Coronary artery (tissue), 2 donors: ENCODE measurements around the gene TENT4A.

Experiments
- DNase-seq: peaks from one replicate; pipeline ENCODE4 v3.0.0-alpha.2; 2017; ENCODE audit warnings: low spot score
- H3K27ac ChIP-seq, 2 donors: fragments of 200-600 bp; sonication (generic); one replicate each; pipeline ENCODE4 v1.5.1; 2016 to 2019
- H3K4me3 ChIP-seq: fragments of 200-600 bp; sonication (generic); 2 replicates; pipeline ENCODE4 v1.5.1; 2016; ENCODE audit warnings: mild to moderate bottlenecking, moderate library complexity
- TF ChIP-seq, protein P1 (sequence below): fragments of 200-600 bp; sonication (generic); IDR thresholded peaks from one replicate; pipeline ENCODE4 v1.5.1; 2019; ENCODE audit warnings: antibody characterized with exemption

Gene TENT4A

DNA sequence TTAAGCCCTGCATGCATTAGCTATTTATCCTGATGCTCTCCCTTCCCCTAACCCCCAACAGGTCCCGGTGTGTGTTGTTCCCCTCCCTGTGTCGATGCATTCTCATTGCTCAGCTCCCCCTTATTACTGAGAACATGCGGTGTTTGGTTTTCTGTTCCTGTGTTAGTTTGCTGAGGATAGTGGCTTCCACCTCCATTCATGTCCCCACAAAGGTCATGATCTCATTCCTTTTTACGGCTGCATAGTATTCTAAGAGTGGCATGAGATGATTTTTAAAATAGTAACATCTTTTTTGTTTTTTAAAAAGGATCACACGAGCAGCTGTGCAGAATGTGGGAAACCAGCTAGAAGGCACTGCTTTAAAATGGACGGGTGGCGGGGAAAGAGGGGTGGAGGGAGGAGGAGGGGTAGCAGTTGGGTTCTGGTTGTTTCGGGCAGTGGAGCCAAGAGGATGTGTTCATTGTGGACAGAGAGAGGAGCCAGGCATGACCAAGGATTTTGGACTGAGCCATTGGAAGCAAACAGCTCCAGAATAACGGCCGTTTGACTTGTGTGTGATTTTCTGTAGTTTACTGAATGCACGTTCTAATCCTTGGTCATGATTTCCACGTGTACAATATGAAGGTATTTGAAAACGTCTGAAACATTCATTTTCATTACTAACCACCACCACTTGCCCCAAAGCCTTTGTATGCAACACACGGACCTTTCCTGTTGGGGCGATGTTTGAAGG, 1.7 kb upstream of the TENT4A start:
- DNase-seq, result no peak
- H3K27ac ChIP-seq, result peak overlapping the region; percentile 96 to 98
- TF ChIP-seq, protein P1, sequence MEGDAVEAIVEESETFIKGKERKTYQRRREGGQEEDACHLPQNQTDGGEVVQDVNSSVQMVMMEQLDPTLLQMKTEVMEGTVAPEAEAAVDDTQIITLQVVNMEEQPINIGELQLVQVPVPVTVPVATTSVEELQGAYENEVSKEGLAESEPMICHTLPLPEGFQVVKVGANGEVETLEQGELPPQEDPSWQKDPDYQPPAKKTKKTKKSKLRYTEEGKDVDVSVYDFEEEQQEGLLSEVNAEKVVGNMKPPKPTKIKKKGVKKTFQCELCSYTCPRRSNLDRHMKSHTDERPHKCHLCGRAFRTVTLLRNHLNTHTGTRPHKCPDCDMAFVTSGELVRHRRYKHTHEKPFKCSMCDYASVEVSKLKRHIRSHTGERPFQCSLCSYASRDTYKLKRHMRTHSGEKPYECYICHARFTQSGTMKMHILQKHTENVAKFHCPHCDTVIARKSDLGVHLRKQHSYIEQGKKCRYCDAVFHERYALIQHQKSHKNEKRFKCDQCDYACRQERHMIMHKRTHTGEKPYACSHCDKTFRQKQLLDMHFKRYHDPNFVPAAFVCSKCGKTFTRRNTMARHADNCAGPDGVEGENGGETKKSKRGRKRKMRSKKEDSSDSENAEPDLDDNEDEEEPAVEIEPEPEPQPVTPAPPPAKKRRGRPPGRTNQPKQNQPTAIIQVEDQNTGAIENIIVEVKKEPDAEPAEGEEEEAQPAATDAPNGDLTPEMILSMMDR, result no peak
- H3K4me3 ChIP-seq, result peak overlapping the region; percentile 90

DNA sequence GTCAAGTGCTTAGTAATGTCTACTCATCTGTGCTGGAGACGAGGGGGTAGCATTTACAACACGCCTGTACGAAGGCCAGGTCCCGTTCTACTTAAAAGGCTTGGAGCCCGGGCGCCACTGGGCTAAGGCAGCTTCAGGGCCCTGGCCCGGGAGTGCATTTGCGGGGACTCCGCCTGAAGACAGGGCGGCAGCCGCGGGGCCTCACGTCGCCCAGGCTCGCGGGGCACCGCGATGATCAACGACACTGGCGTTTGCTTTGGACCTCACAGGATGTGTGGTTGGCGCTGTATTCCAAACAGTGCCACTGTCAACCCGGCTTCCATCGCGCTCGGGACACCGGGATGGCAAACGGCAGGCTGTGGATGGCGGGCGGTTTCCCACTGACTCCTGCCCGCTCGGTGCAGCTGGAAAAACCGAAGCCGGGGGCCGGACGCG, 1.1 kb upstream of the TENT4A start:
- DNase-seq, result peak; percentile 87
- TF ChIP-seq, protein P1, result no peak
- H3K4me3 ChIP-seq, result peak overlapping the region; percentile 90
- peak overlapping the region; percentile 96 to 98 for H3K27ac ChIP-seq

DNA sequence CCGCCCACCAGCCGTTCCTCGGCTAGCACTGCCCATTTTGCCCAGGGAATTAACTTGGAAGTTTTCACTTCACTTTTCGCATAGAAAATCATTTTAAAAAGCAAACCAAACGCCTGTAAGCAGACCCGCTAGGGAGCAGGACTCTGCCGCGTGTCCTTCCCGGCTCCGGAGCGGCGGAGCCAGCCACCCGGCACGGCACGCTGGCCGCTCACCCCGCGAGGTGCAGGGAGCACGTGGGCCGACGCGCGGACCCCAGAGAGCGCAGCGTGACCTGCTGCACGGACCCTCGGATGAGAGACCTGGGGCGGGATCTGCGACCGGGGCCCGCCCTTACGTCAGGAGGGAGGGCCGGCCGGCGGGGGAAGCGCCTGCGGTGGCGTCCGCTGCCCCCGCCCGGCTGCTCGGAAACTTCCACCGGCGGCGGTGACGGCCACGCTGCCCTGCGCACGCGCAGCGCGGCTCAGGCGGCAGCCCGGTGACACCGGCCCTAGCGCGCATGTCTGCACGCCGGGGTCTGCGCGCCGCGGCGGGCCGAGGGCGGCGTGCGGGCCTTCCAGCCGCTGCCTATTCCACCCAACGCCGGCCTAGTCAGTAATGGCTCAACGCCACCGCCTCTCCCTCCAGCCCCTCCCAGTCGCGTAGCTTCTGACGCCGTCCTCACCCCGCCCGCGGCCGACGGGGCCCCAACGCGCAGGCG, 507 bp upstream of the TENT4A start:
- Histone ChIP-seq H3K27ac (peak overlapping the region; percentile 96 to 98), H3K4me3 (peak overlapping the region; percentile 90)
- TF ChIP-seq, protein P1, result no peak
- DNase-seq, result peak; percentile 98

DNA sequence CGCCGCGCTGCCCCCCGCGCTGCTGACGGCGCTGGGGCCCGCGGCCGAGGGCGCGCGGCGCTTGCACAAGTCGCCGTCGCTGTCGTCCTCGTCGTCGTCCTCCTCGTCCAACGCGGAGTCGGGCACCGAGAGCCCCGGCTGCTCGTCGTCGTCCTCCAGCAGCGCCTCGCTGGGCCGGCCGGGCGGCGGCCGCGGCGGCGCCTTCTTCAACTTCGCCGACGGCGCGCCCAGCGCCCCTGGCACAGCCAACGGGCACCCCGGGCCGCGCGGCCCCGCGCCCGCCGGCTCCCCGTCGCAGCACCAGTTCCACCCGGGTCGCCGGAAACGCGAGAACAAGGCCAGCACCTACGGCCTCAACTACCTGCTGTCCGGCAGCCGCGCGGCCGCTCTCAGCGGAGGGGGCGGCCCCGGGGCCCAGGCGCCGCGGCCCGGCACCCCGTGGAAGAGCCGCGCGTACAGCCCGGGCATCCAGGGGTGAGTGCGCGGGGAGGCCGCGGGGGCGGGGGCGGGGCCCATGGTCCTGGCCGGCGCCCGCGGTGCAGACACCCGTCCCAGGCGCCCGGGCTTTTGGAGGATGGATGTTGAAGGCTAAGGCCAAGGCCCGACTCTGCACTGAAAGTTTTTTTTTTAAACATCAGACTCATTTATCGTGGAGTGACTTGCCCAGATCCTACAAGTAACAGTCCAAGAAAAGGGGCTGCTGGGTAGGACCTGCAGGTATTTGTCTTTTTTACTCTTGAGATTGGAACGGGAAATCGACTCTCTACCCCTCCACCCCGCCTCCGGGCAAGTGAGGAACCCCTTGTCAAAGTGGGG, 1.2 kb downstream of the TENT4A start:
- peak overlapping the region; percentile 44 to 98 for H3K27ac ChIP-seq
- TF ChIP-seq, protein P1, result no peak
- H3K4me3 ChIP-seq, result peak overlapping the region; percentile 90
- no peak for DNase-seq

DNA sequence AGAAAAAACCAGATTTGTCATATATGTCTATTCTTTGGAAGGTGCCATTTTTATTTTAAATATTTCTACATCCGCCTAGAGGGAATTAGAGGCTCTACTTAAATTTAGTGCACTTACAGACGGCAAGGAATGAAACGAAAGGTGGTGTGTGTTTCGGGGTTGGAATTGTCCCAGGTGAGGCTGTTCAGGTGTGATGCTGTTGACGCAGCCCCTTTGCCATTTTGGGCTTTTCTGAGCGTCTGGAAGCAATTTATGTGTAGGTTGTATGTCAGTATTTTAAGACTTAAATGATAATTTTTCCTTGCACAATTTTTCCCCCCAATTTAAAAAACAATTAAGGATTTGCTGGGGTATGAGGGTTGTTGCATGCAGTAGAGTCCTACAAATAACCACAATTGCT, 2.0 kb downstream of the TENT4A start:
- no peak for DNase-seq
- Histone ChIP-seq H3K4me3 (peak overlapping the region; percentile 90), H3K27ac (no peak overlapping the region)
- TF ChIP-seq, protein P1, result no peak

DNA sequence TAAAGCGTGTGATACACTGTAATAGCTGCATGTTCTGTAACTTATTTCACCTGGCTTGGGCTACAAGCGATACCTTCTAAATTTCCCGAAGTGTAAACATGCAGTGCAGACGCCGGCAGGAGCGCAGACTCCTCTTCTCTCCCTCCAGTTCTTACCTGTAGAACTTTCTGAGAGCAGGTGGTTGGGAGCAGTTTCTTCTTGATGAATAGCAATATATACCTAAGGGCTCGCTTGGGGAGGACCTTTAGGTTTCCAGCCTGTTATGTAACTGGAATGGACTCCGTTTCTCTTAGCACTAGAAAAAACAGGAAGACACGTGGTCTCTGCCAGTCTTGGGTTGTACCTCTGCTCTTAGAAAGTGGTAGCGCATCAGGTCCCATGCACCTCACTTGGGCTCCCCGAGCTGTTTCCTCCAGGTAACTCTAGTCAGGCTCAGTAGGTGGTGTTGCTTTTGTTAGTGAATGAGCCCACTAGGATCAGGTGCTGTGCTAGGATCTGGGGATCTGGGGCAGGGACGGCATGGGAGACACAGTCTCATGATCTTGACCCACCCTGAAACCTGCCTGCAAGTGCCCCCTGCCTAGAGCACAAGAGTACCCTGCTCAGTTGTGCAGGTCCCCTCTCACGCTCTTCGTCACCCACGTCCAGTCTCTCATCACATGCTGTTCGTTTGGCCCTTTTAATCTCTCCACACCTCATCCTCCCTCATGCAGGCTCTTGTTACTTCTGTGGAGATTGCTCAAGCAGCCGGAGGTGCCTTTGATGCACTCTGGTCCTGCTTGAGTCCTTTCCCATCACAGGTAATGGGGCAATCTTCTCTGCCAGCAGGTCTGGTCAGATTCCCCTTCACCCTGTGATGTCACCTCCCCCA, 2.8 kb downstream of the TENT4A start:
- TF ChIP-seq, protein P1, result no peak
- DNase-seq, result peak; percentile 67
- H3K4me3 ChIP-seq, result peak overlapping the region; percentile 90
- H3K27ac ChIP-seq, result no peak overlapping the region
